Stomach (tissue), 9 donors: ENCODE results near the gene ATXN7L1. TPM values are rescaled to one million over a fixed set of nuclear protein-coding genes. Genes with fewer than 3 reads are reported as not detected.

Experiments
- DNase-seq, 2 donors: peaks; one replicate each; pipeline versions ENCODE4 v3.0.0 to v3.0.0-alpha.2; 2013 to 2019
- H3K27ac ChIP-seq, 5 donors: fragments of 200-600 bp in 4 of 5; sonication (generic) in 4 of 5; one replicate each; pipeline ENCODE4 v1.5.1; 2013 to 2019; ENCODE audit warnings: mild to moderate bottlenecking in 1 of 5, moderate library complexity in 1 of 5
- H3K27me3 ChIP-seq, 3 donors: fragments of 200-600 bp; sonication (generic); one replicate each; pipeline ENCODE4 v1.5.1; 2017 to 2019; ENCODE audit warnings: mixed run types in 1 of 3
- H3K36me3 ChIP-seq, 4 donors: fragments of 200-600 bp; sonication (generic); 1 replicate in 3 of 4; 2 replicates in 1 of 4; pipeline ENCODE4 v1.5.1; 2016 to 2019
- H3K4me1 ChIP-seq, 4 donors: fragments of 200-600 bp; sonication (generic); one replicate each; pipeline ENCODE4 v1.5.1; 2016 to 2019
- H3K4me3 ChIP-seq, 4 donors: fragments of 200-600 bp; sonication (generic) in 3 of 4; one replicate each; pipeline ENCODE4 v1.5.1; 2016 to 2019; ENCODE audit warnings: mild to moderate bottlenecking in 1 of 4
- H3K9me3 ChIP-seq, 4 donors: fragments of 200-600 bp; sonication (generic); one replicate each; pipeline ENCODE4 v1.5.1; 2016 to 2019
- CTCF ChIP-seq, 7 experiments: fragments of 450-650 bp in 4 of 7; fragments of 200-600 bp in 3 of 7; sonication (generic) in 3 of 7; IDR thresholded peaks; one replicate each; pipeline ENCODE4 v1.5.1; 2016 to 2019; ENCODE audit warnings: antibody characterized with exemption in 7 of 7, control low read depth in 2 of 7, mild to moderate bottlenecking in 1 of 7
- EP300 ChIP-seq: sonication (generic); formaldehyde crosslinking; IDR thresholded peaks from one replicate; pipeline ENCODE4 v1.6.1; 2017; ENCODE audit warnings: antibody characterized with exemption
- POLR2A ChIP-seq, 4 donors: fragments of 450-650 bp; IDR thresholded peaks; one replicate each; pipeline ENCODE4 v1.6.1; 2016; ENCODE audit warnings: antibody characterized with exemption in 4 of 4, control low read depth in 2 of 4, mild to moderate bottlenecking in 1 of 4, moderate library complexity in 1 of 4
- POLR2AphosphoS5 ChIP-seq, 3 donors: sonication (generic); formaldehyde crosslinking; IDR thresholded peaks; one replicate each; pipeline ENCODE4 v1.6.1; 2016; ENCODE audit warnings: antibody characterized with exemption in 3 of 3
- WGBS, 5 donors: extraction: QIAGEN DNeasy Blood & Tissue Kit in 3 of 5; methylation state at CpG; one replicate each; pipeline versions ENCODE4 v1.1.5 to v1.1.7; 2013 to 2018; 5-methylcytosine and 5-hydroxymethylcytosine counted together
- intact Hi-C: fragments of 100-400 bp; cut with DNase I; formaldehyde crosslinking; loops from one replicate; pipeline ENCODE4 v1.15.1; 2023; ENCODE audit warnings: low total_unique reads
- polyA plus RNA-seq, 3 donors: library from polyadenylated mRNA; stranded (reverse); fragments of 200-250 nt; gene quantifications; one replicate each; pipeline ENCODE4 v1.2.3, GENCODE V29; 2013
- total RNA-seq, 5 donors: library from RNA; depleted of rRNA; stranded (reverse); fragments of >200 nt; gene quantifications; one replicate each; pipeline versions ENCODE4 v1.1.0 to v1.2.3, GENCODE V29; 2014 to 2016
- donor health status: healthy with polysubstance abuse.
- donor health status: Bipolar disorder and iron deficiency.
- donor health status: healthy.

ATXN7L1 gene
- total and polyA plus RNA-seq, 8 donors: 3.8 to 92.2 (median 8.8) TPM

GRCh38 chr7:105637755-105638154, 238.6 kb downstream of the ATXN7L1 start:
- Histone ChIP-seq H3K27ac (no peak overlapping the region), H3K9me3 (no peaks in the 10 kb centered on the region), H3K4me3 (no peak overlapping the region), H3K36me3 (peaks cover 5 to 90% (median 79%) of the 10 kb centered on the region in 4 donors), H3K4me1 (peaks cover 9 to 23% (median 11%) of the 10 kb centered on the region in 4 donors), H3K27me3 (no peaks in the 10 kb centered on the region)
- TF ChIP-seq EP300: no peak
- TF ChIP-seq CTCF (IDR thresholded peaks at IDR 0.05): no peak
- peak in 1 of 2 donors; percentile 43 for DNase-seq
- 61 to 84% (median 63%) methylated on average over 8 of the region's 8 CpGs for WGBS, 5 donors
- intact Hi-C loops: no loop called here

- TF ChIP-seq POLR2AphosphoS5 (IDR thresholded peaks at IDR 0.05): no peak
- TF ChIP-seq POLR2A (IDR thresholded peaks at IDR 0.05): no peak
- no peak for TF ChIP-seq CTCF (IDR thresholded peaks at IDR 0.05)
- TF ChIP-seq EP300: no peak
- Histone ChIP-seq H3K9me3 (no peaks in the 10 kb centered on the region), H3K27ac (no peak overlapping the region), H3K36me3 (peaks cover 4 to 89% (median 77%) of the 10 kb centered on the region in 4 donors), H3K4me1 (peaks cover 9 to 23% (median 11%) of the 10 kb centered on the region in 4 donors), H3K4me3 (no peak overlapping the region), H3K27me3 (no peaks in the 10 kb centered on the region)
- 75 to 87% (median 80%) methylated on average over 8 of the region's 8 CpGs for WGBS, 5 donors
- intact Hi-C loops: no loop called here
- no peak for DNase-seq
Measured at GRCh38 chr7:105636982-105637381, 239.4 kb downstream of the ATXN7L1 start.

- intact Hi-C loops: no loop called here
- Histone ChIP-seq H3K36me3 (peaks cover 3 to 92% (median 82%) of the 10 kb centered on the region in 4 donors), H3K27ac (no peak overlapping the region)
Measured at GRCh38 chr7:105635197-105635596, 241.2 kb downstream of the ATXN7L1 start.

GRCh38 chr7:105625986-105626385, 250.4 kb downstream of the ATXN7L1 start:
- intact Hi-C loops: no loop called here
- no peaks in the 10 kb centered on the region for H3K27me3 ChIP-seq
- peaks cover 24 to 66% (median 59%) of the 10 kb centered on the region in 4 donors for H3K36me3 ChIP-seq
- DNase-seq: no peak
- peaks cover 0 to 16% (median 6%) of the 10 kb centered on the region in 4 donors for H3K4me1 ChIP-seq
- H3K9me3 ChIP-seq: no peaks in the 10 kb centered on the region
- 52 to 97% (median 95%) methylated on average over 2 of the region's 2 CpGs for WGBS, 5 donors
- H3K4me3 ChIP-seq: no peak overlapping the region
- TF ChIP-seq POLR2AphosphoS5 (IDR thresholded peaks at IDR 0.05) (no peak), CTCF (IDR thresholded peaks at IDR 0.05) (no peak), EP300 (no peak), POLR2A (IDR thresholded peaks at IDR 0.05) (no peak)
- H3K27ac ChIP-seq: no peak overlapping the region

More at GRCh38 chr7:105635197-105635596, 241.2 kb downstream of the ATXN7L1 start:
- no peaks in the 10 kb centered on the region for H3K9me3 ChIP-seq
- TF ChIP-seq POLR2AphosphoS5 (IDR thresholded peaks at IDR 0.05) (no peak), EP300 (no peak), CTCF (IDR thresholded peaks at IDR 0.05) (no peak), POLR2A (IDR thresholded peaks at IDR 0.05) (no peak)
- H3K4me1 ChIP-seq: peaks cover 6 to 16% (median 8%) of the 10 kb centered on the region in 4 donors
- no peak for DNase-seq
- H3K4me3 ChIP-seq: no peak overlapping the region
- no peaks in the 10 kb centered on the region for H3K27me3 ChIP-seq
- WGBS, 5 donors: 87 to 94% (median 92%) methylated on average over 6 of the region's 6 CpGs
